HG02884 (cell line): ENCODE measurements around the gene FDPS.
"Not testable (repeated sequence)": the region's sequence is repeated elsewhere in the genome, so short reads cannot be mapped to it uniquely, and the experiment has no call there.

ENCODE experiments used
- ATAC-seq: cut with Tn5 transposase; IDR thresholded peaks from one replicate; pipeline ENCODE4 v1.9.1; 2021; ENCODE audit warnings: mild to moderate bottlenecking, moderate library complexity; ENCODE audit not compliant: unreplicated experiment

Gene FDPS

GRCh38 chr1:155285063-155285462 lies 23.6 kb upstream of the FDPS start:
- no peak for ATAC-seq

GRCh38 chr1:155285631-155286044 lies 23.0 kb upstream of the FDPS start:
- no peak for ATAC-seq

GRCh38 chr1:155286544-155286943 lies 22.1 kb upstream of the FDPS start:
- ATAC-seq, result no peak

- no peak for ATAC-seq
These were observed 20.6 kb upstream of the FDPS start for GRCh38 chr1:155287987-155288543.

- ATAC-seq, result not testable (repeated sequence)
These were observed 17.7 kb upstream of the FDPS start for GRCh38 chr1:155291006-155291405.

DNA sequence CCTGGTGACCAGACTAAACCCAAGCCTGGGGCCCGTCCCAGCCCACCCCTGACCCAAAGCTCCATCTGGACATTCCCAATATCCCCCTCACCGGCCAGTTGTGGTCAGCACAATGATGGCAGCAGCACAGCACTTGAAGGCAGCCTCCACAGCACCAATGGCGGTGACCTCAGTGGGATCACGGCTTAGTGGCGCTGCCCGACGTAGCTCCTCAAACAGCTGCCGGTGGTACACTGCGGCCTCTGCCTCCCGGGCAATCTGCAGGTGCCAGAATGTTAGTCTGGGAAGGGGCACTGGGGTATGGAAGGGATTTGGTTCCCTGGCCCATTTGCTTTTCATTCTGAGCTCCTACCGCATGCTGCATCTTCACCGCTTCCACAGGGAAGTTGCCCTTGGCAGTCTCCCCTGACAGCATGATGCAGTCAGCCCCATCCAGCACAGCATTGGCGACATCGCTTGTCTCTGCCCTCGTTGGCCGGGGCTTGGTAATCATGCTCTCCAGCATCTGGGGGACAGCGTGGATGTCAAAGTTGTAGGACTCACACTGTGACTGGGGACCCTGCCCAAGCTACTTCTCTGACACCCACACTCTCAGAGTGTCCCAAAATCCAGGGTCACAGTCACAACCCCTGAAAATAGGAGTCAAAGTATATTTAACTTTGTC lies 15.4 kb upstream of the FDPS start:
- no peak for ATAC-seq

DNA sequence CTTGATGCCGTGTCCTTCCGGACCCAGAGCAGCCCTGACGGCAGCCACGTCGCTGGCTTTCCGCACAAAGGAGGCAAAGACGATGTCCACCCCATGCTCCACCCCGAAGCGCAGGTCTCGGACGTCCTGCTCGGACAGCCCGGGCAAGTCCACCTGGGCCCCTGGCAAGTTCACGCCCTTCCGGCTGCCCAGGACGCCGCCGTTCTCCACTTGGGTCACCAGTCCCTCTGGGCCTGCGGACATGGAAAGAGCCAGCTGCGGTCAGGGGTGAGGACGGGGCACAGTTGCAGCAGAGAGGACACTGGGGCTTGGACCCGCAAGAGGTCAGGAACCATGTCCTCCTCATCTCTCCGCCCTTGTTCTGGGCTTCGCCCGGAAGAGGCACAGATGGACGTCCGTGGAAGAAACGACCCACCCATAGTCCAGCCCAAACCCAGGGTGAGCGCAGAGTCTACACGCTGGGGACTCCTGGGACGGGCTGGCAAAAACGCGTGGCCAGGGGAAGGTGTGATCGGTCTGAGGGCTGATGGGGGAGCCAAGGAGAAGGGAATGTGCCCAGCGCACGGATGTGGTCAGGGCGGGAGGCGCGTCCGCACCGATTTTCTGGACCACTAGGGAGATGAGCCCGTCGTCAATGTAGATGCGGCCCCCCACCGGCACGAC lies 14.0 kb upstream of the FDPS start:
- no peak for ATAC-seq

- ATAC-seq, result no peak
These were observed 13.3 kb upstream of the FDPS start for GRCh38 chr1:155295183-155295941.

- no peak for ATAC-seq
These were observed 12.8 kb upstream of the FDPS start for GRCh38 chr1:155295942-155296267.

- ATAC-seq, result no peak
These were observed 12.0 kb upstream of the FDPS start for GRCh38 chr1:155296661-155297060.

GRCh38 chr1:155297384-155297783 lies 11.3 kb upstream of the FDPS start:
- no peak for ATAC-seq

- ATAC-seq, result no peak
These were observed 8.6 kb upstream of the FDPS start for GRCh38 chr1:155300024-155300423.

DNA sequence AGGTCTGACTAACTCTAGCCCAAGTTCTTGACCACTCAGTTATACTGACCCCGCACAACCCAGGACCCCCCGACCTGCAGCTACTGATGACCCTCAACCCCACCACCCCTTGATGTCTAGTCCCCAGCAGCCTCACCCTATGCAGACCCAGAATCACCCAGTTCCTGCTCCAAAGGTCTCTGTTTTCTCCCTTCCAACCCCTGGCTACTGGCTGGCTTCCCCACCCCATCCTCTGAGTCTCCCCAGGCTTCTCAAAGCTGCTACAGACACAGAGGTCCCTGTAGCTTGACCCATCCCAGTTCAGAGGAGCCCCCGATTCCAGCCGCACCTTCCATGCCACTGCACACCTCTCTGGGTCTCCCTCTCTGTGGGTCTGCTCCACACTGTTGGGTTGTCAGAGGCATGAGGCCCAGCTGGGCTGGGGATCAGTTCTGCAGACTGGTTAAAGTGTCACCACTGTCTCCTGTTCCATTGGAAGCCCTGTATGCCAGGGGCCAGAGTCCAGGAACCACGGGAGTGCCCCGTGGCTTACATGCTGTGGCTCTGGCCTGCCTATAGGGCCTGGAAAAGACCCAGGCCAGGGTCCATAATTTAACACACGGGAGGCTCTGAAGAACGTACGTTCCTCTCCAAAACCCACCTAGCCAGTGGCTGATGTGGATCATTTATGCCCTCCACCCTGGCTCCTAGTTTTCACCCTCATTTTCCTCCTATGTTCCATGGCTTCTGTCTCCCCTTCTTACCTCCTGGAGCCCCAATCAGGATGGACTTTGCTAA lies 7.9 kb upstream of the FDPS start:
- ATAC-seq, result no peak

DNA sequence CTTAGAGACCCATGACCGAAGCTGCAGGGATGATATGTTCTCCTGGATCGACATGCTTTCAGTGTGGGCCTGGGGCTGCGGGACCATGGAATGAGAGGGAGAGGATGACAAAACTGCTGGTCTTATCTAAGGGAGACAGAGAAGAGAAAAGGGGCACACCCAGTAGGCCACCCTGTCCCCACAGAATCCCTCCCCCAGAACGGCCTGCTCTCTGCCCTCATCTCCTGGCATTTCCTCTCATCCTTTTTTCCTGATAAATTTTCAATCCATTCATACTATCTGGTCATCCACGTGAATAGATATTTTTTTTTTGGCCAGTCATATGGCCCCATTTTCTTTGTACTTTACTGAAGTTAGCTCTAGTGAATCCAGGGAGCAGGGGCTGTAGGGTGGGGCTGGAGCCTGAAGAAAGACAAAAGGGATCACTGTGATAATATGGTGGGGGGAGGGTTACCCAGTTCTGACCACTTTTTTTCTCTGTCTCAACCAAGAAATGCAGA lies 7.3 kb upstream of the FDPS start, which contains the start of gene PKLR:
PKLR (minus strand) TSS at position 97 of the 500 bp plus-strand sequence; CDS start at position 54, 43 bp downstream.
- no peak for ATAC-seq

DNA sequence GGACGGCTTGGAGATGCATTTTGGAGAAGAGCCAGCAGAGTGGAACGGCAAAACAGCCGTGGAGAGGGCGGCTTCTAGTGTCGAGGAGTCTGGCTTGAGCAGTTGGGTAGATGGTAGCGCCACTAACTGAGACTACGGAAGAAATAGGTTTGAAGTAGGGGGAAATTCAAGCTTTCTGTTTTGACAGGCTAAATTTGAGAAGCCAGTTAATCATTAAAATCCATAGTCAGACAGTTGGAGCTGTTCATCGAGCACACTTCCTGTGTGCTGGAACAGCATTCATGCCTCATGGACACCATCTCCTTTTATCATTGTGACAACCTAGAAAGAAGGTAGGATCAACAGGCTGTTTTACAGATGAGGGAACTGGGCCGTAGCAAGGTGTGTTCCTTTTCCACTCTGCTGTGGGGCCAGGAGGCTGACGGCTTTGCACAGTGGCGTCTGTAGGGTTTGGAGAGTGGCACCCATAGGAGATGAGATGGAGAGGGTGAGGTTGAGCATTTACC lies 4.1 kb upstream of the FDPS start:
- ATAC-seq, result no peak

DNA sequence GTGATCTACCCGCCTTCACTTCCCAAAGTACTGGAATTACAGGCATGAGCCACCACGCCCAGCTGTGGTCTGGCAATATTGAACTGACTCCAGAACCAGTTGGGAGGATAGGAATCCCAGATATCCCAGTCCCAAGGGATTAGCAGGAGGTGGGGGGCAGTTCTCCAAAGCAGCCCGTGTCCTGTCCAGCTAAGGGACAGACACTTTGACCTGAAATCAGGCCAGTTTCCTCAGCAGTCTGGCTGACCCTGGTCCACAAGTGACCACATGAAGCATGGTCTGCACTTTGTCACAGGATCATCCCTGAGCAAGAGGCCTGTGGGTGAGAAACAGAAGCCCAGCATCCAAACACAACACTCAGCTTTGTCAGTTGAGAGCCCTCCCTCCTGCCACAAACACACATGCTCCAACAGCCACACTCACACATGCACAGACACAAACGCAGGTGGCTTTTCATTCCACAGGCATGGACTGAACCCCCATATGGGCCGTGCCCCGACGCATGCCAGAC lies 2.7 kb upstream of the FDPS start:
- ATAC-seq, result no peak

- ATAC-seq, result no peak
These were observed 1.4 kb upstream of the FDPS start for GRCh38 chr1:155307247-155307740.

DNA sequence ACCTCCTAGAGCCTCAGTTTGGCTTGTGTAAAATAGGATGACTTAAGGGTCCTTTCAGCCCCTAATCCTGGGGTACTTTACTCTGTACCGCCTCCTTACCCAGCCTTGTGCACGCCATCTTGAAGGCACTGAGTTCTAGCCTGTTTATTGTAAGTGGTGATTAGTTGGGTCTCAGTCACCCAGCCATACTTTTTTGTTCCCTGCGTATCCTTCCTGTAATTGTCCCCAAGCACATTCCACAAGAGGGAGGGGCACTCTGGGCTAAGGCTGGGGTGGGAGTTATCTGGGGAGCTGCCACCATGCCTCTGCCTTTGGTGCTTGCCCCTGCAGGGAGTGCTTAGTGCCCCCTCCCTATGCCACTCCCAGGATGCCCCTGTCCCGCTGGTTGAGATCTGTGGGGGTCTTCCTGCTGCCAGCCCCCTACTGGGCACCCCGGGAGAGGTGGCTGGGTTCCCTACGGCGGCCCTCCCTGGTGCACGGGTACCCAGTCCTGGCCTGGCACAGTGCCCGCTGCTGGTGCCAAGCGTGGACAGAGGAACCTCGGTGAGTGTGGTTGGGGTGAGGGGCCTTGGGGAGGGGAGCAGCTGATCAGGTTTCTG lies 856 bp downstream of the FDPS start:
- ATAC-seq, result no peak

- no peak for ATAC-seq
These were observed 4.6 kb downstream of the FDPS start for GRCh38 chr1:155313261-155313660.

DNA sequence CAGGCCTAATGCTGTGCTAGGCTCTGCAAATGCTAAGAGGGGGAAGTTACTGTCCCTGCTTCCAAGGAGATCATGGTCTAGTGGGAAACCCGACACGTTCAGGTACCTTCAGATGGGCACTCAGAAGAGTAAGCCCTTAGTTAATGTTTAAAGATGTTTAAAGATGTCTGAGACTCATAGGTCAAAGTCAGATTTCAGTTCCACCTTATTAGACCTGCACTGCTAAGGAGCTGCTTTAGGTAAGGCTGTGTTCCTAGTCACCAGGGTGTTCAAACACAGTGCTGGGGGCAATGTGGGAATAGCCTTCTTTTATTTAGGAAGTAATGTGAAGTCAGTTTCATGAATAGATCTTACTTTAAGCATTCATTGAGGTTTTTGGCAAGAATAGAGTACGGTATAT lies 8.3 kb downstream of the FDPS start:
- ATAC-seq, result no peak
